Measurements from ENCODE around the gene ADAMTS7. TPM values are rescaled to one million over a fixed set of nuclear protein-coding genes. Genes with fewer than 3 reads are reported as not detected.
"Not testable (repeated sequence)": the region's sequence is repeated elsewhere in the genome, so short reads cannot be mapped to it uniquely, and the experiment has no call there.

ADAMTS7 gene
- total RNA-seq, 2 donors from 2014 or later = 0.39 to 1.5 TPM

- not testable (repeated sequence) for DNase-seq; H3K36me3 Mint-ChIP-seq (ENCODE audit: insufficient read depth in 2 of 2); H3K4me1 Mint-ChIP-seq (ENCODE audit: low read depth); ATAC-seq (replicated peaks in 1 of 2); H3K9me3 Mint-ChIP-seq; H3K4me3 Mint-ChIP-seq; H3K27ac Mint-ChIP-seq
- peaks cover 14% of the 10 kb centered on the region for H3K27me3 Mint-ChIP-seq (ENCODE audit: low read depth)
Observed at GRCh38 chr15:78719819-78720450, 91.3 kb downstream of the ADAMTS7 start.

DNA sequence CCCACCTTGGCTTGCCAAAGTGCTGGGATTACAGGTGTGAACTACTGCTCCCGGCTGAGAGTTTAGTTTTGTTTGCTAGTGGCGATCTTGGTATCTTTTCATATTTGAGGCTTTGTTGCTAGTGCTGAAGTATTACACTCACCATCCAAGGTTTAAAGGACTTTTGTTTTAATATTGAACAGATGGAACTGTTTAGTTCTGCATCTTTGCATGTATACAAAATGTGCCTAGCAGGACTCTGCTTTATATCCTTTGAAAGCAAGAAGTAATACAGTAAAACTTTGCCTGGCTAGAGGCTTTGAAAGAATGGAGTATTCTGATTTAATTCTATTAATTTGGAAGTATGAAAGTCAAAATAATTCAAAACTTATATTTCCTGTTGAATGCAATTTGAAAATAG, 92.4 kb downstream of the ADAMTS7 start:
- no peak for ATAC-seq (replicated peaks in 1 of 2)
- Mint-ChIP-seq H3K9me3 (peaks cover 0 to 3% of the 10 kb centered on the region in 2 donors), H3K4me3 (no peak overlapping the region), H3K27ac (no peak overlapping the region), H3K4me1 (ENCODE audit: low read depth) (peaks cover 9% of the 10 kb centered on the region), H3K27me3 (ENCODE audit: low read depth) (peaks cover 16% of the 10 kb centered on the region), H3K36me3 (ENCODE audit: insufficient read depth in 2 of 2) (no peaks in the 10 kb centered on the region)
- no peak for DNase-seq

- Mint-ChIP-seq H3K36me3 (ENCODE audit: insufficient read depth in 2 of 2) (no peaks in the 10 kb centered on the region), H3K4me3 (no peak overlapping the region), H3K27me3 (ENCODE audit: low read depth) (peaks cover 21% of the 10 kb centered on the region), H3K9me3 (peaks cover 0 to 3% of the 10 kb centered on the region in 2 donors), H3K27ac (peak overlapping the region; percentile 84), H3K4me1 (ENCODE audit: low read depth) (peaks cover 14% of the 10 kb centered on the region)
- DNase-seq (no peak), ATAC-seq (replicated peaks in 1 of 2) (no peak)
Observed at GRCh38 chr15:78717956-78718656, 93.2 kb downstream of the ADAMTS7 start.

- Mint-ChIP-seq H3K9me3 (peaks cover 0 to 3% of the 10 kb centered on the region in 2 donors), H3K36me3 (ENCODE audit: insufficient read depth in 2 of 2) (no peaks in the 10 kb centered on the region), H3K4me1 (ENCODE audit: low read depth) (peaks cover 18% of the 10 kb centered on the region), H3K4me3 (no peak overlapping the region), H3K27ac (no peak overlapping the region), H3K27me3 (ENCODE audit: low read depth) (peaks cover 21% of the 10 kb centered on the region)
- DNase-seq = no peak
- ATAC-seq (replicated peaks in 1 of 2) = no peak
Observed at GRCh38 chr15:78716651-78717050, 94.6 kb downstream of the ADAMTS7 start.

DNA sequence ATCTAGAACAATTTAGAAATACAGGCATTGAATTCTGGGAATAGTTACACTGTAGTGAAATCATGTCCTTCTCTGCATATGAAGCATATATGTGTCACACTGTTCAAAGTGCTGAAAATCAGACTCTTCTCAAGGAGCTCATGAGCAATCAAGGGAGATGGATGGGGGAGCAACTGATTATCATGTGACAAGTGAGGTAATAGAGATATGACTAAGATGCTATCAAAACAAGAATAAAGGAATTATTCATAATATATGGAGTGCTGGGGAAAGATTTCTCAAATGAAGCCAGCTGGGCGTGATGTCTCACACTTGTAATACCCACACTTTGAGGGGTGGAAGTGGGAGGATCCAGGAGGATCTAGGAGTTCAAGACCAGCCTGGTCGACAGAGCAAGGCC, 95.3 kb downstream of the ADAMTS7 start:
- no peak for DNase-seq
- peaks cover 18% of the 10 kb centered on the region for H3K4me1 Mint-ChIP-seq (ENCODE audit: low read depth)
- H3K9me3 Mint-ChIP-seq = peaks cover 0 to 3% of the 10 kb centered on the region in 2 donors
- peak; percentile 72 to 78 for ATAC-seq (replicated peaks in 1 of 2)
- no peak overlapping the region for H3K27ac Mint-ChIP-seq
- peaks cover 21% of the 10 kb centered on the region for H3K27me3 Mint-ChIP-seq (ENCODE audit: low read depth)
- H3K4me3 Mint-ChIP-seq = no peak overlapping the region
- no peaks in the 10 kb centered on the region for H3K36me3 Mint-ChIP-seq (ENCODE audit: insufficient read depth in 2 of 2)

DNA sequence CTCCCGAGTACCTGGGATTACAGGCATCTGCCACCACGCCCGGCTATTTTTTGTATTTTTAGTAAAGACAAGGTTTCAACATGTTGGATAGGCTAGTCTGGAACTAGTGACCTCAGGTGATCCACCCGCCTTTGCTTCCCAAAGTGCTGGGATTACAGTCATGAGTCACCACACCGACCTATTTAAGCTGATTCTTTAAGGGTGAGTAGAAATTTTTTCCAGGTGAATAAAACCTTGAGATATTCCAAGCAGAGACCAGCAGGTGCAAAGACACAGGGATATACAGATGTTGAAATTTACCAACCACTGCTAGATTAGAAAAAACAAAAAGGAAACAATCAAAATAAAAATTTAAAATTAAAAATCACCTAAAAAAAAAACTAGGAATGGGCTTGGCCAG, 95.8 kb downstream of the ADAMTS7 start:
- ATAC-seq (replicated peaks in 1 of 2) (no peak), DNase-seq (no peak)
- no peak overlapping the region for H3K27ac Mint-ChIP-seq
- H3K36me3 Mint-ChIP-seq (ENCODE audit: insufficient read depth in 2 of 2) = no peaks in the 10 kb centered on the region
- peaks cover 21% of the 10 kb centered on the region for H3K27me3 Mint-ChIP-seq (ENCODE audit: low read depth)
- H3K4me3 Mint-ChIP-seq = no peak overlapping the region
- H3K9me3 Mint-ChIP-seq = peaks cover 0 to 3% of the 10 kb centered on the region in 2 donors
- peaks cover 18% of the 10 kb centered on the region for H3K4me1 Mint-ChIP-seq (ENCODE audit: low read depth)

- peaks cover 21% of the 10 kb centered on the region for H3K27me3 Mint-ChIP-seq (ENCODE audit: low read depth)
- H3K36me3 Mint-ChIP-seq (ENCODE audit: insufficient read depth in 2 of 2) = no peaks in the 10 kb centered on the region
- peaks cover 0 to 3% of the 10 kb centered on the region in 2 donors for H3K9me3 Mint-ChIP-seq
- peaks cover 18% of the 10 kb centered on the region for H3K4me1 Mint-ChIP-seq (ENCODE audit: low read depth)
- H3K4me3 Mint-ChIP-seq = no peak overlapping the region
- DNase-seq = peak; percentile 6 to 18
- H3K27ac Mint-ChIP-seq = no peak overlapping the region
- ATAC-seq (replicated peaks in 1 of 2) = peak; percentile 61 to 64
Observed at GRCh38 chr15:78714890-78715289, 96.4 kb downstream of the ADAMTS7 start.

DNA sequence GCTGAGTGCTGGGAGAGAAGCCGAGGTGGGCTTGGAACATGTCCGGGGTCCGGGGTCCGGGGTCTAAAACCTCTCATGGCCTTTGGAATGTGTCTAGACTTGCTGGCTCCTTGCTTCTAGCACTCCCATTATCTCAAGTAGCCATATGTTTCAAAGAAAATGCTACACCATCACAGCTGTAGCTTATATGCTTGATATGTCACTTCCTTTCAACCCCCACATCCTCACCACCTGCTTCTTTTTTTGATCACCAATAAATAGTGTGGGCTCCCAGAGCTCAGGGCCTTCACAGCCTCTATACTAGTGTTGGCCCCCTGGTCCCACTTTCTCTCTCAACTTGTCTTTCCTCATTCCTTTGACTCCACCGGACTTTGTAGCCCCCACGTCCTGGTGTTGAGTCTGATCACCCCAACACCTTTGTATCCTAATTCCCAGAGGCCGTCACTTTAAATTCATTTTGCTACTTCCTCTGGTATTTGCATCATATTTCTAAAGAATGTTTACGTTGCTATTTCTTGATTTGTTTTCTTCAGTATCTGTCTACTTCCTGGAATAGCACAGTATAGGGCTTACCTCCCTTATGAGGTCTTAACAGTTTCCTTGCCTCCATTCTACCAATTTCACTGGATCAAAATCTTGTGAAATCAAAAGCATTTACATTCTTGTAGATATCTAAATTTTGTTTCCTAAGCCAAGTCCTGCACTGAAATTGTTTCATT, 98.3 kb downstream of the ADAMTS7 start:
- Mint-ChIP-seq H3K9me3 (peaks cover 0 to 3% of the 10 kb centered on the region in 2 donors), H3K27me3 (ENCODE audit: low read depth) (peaks cover 28% of the 10 kb centered on the region), H3K4me3 (no peak overlapping the region), H3K27ac (no peak overlapping the region), H3K4me1 (ENCODE audit: low read depth) (peaks cover 28% of the 10 kb centered on the region), H3K36me3 (ENCODE audit: insufficient read depth in 2 of 2) (no peaks in the 10 kb centered on the region)
- DNase-seq (no peak), ATAC-seq (replicated peaks in 1 of 2) (no peak)

- no peaks in the 10 kb centered on the region for H3K36me3 Mint-ChIP-seq (ENCODE audit: insufficient read depth in 2 of 2)
- DNase-seq (no peak), ATAC-seq (replicated peaks in 1 of 2) (no peak)
- H3K9me3 Mint-ChIP-seq = peaks cover 0 to 3% of the 10 kb centered on the region in 2 donors
- H3K27ac Mint-ChIP-seq = no peak overlapping the region
- peaks cover 35% of the 10 kb centered on the region for H3K27me3 Mint-ChIP-seq (ENCODE audit: low read depth)
- H3K4me1 Mint-ChIP-seq (ENCODE audit: low read depth) = peaks cover 28% of the 10 kb centered on the region
- H3K4me3 Mint-ChIP-seq = no peak overlapping the region
Observed at GRCh38 chr15:78711638-78712037, 99.6 kb downstream of the ADAMTS7 start.

DNA sequence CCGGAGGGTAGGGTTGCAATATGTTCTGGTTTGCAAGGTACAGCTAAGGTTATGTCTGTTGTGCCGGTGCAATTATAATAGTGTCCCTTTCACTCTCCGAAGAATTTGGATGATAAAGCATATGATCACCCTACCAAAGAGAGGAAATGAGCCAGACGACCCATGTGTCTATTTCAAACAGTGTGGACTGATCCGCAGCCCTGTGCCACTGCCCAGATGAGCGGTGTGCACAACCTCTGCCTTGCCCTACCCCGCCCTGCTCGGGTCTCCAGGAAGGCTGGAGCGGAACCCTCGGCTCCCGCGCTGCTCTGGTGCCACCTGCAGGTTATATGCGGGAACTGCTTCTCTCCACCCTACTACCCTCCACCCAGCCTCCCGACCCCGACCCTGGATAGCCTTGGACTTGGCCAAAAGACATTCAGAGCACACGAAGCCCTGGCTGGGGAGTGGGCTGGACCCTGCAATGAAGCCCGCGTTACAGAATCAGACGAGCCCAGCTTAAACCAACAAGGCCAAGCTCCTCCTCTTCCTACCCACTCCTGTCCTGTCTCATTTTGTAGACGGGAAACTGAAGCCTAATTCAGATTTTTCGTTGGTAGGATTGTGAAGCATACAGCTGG, 101.9 kb downstream of the ADAMTS7 start:
- Mint-ChIP-seq H3K27ac (no peak overlapping the region), H3K4me1 (ENCODE audit: low read depth) (peaks cover 19% of the 10 kb centered on the region), H3K27me3 (ENCODE audit: low read depth) (peaks cover 40% of the 10 kb centered on the region), H3K9me3 (peaks cover 0 to under 1% of the 10 kb centered on the region in 2 donors), H3K36me3 (ENCODE audit: insufficient read depth in 2 of 2) (no peaks in the 10 kb centered on the region), H3K4me3 (peak overlapping the region in 1 of 2 donors; percentile 4)
- DNase-seq (peak; percentile 76 to 80), ATAC-seq (replicated peaks in 1 of 2) (peak; percentile 99)

Measured in activated T-cell treated with anti-CD3 and anti-CD28 coated beads, Interleukin-2, amount 50 U/mL, for 72 hours (primary cell).